ENCODE measurements around the gene IFFO2.

IFFO2 gene

DNA sequence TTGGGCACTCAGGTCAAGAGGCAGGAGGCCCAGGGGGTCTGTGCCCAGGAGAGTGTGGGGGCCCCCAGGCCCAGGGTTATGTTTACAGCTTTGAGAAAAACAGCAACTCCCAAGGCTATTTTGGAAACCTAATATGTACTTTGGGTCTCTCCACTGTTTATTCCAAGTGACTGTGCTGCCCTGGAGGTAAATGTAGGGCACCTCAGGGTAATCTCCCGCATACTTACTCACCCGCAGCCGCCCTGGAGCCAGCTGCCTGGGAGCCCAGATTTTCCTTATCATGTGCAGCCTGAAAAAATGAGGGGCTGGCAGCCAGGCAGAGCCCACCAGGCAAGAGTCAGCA is 20.0 kb downstream of the IFFO2 start:
- no peak for DNase-seq (ENCODE audit: low read depth, low spot score)
- Histone ChIP-seq H3K4me1 (ENCODE audit: insufficient read depth, insufficient read length) (peaks cover 42% of the 10 kb centered on the region), H3K9ac (ENCODE audit: insufficient read length, low read depth) (no peak overlapping the region), H3K4me3 (ENCODE audit: insufficient read length, low read depth) (no peak overlapping the region), H3K36me3 (ENCODE audit: insufficient read depth, insufficient read length, low read length) (no peaks in the 10 kb centered on the region), H3K27me3 (ENCODE audit: insufficient read depth, insufficient read length) (no peaks in the 10 kb centered on the region), H3K9me3 (ENCODE audit: insufficient read depth, low read length) (no peaks in the 10 kb centered on the region)
- TF ChIP-seq SUZ12 (IDR thresholded peaks at IDR 0.05; ENCODE audit: extremely low read depth, insufficient read depth, insufficient read length) (no peak), ZNF274 (IDR thresholded peaks at IDR 0.05; ENCODE audit: low read depth, low read length) (no peak), YY1 (IDR thresholded peaks at IDR 0.05; ENCODE audit: insufficient read depth, insufficient read length) (no peak)

DNA sequence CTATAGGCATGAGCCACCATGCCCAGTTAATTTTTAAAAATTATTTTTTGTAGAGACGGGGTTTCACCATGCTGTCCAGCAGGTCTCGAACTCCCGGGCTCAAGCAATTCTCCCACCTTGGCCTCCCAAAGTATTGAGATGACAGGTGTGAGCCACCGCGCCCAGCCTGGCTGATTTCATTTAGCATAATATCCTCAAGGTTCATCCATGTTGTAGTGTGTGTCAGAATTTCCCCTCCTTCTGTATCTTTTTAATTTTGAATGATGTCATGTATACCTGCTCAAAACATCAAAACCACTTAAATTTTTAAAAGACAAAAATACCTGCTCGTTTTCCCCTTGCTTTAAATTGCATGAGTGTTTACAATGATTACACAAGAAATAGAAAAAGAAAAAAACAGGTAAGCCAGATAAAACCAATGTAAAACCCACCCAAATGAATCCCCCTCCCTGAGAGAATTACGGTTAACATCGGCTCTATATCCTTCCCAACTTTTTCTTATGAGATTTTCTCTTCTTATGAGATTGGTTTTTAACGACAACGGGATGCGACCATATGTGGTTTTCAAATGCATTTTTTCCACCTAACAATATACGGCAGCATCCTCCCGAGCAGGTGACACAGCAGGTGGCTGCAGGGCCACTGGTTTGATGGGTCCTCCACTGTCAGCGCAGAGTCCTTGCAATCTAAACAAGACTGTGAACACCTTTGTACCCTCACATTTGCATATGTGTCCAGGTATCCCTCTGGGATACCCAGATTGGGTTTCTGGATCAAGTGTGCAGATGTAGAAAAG is 22.1 kb downstream of the IFFO2 start:
- H3K4me1 ChIP-seq (ENCODE audit: insufficient read depth, insufficient read length): peaks cover 32% of the 10 kb centered on the region
- TF ChIP-seq ZNF274 (IDR thresholded peaks at IDR 0.05; ENCODE audit: low read depth, low read length) (no peak), YY1 (IDR thresholded peaks at IDR 0.05; ENCODE audit: insufficient read depth, insufficient read length) (no peak), SUZ12 (IDR thresholded peaks at IDR 0.05; ENCODE audit: extremely low read depth, insufficient read depth, insufficient read length) (no peak)
- H3K36me3 ChIP-seq (ENCODE audit: insufficient read depth, insufficient read length, low read length): no peaks in the 10 kb centered on the region
- H3K4me3 ChIP-seq (ENCODE audit: insufficient read length, low read depth): no peak overlapping the region
- H3K9me3 ChIP-seq (ENCODE audit: insufficient read depth, low read length): no peaks in the 10 kb centered on the region
- no peaks in the 10 kb centered on the region for H3K27me3 ChIP-seq (ENCODE audit: insufficient read depth, insufficient read length)
- no peak for DNase-seq (ENCODE audit: low read depth, low spot score)
- H3K9ac ChIP-seq (ENCODE audit: insufficient read length, low read depth): no peak overlapping the region

GRCh38 chr1:18932879-18933278 is 23.6 kb downstream of the IFFO2 start:
- TF ChIP-seq YY1 (IDR thresholded peaks at IDR 0.05; ENCODE audit: insufficient read depth, insufficient read length) (no peak), ZNF274 (IDR thresholded peaks at IDR 0.05; ENCODE audit: low read depth, low read length) (no peak), SUZ12 (IDR thresholded peaks at IDR 0.05; ENCODE audit: extremely low read depth, insufficient read depth, insufficient read length) (no peak)
- H3K36me3 ChIP-seq (ENCODE audit: insufficient read depth, insufficient read length, low read length): no peaks in the 10 kb centered on the region
- no peak for DNase-seq (ENCODE audit: low read depth, low spot score)
- no peaks in the 10 kb centered on the region for H3K9me3 ChIP-seq (ENCODE audit: insufficient read depth, low read length)
- H3K9ac ChIP-seq (ENCODE audit: insufficient read length, low read depth): no peak overlapping the region
- H3K27me3 ChIP-seq (ENCODE audit: insufficient read depth, insufficient read length): no peaks in the 10 kb centered on the region
- H3K4me1 ChIP-seq (ENCODE audit: insufficient read depth, insufficient read length): peaks cover 21% of the 10 kb centered on the region
- H3K4me3 ChIP-seq (ENCODE audit: insufficient read length, low read depth): no peak overlapping the region

GRCh38 chr1:18932387-18932786 is 24.1 kb downstream of the IFFO2 start:
- no peak overlapping the region for H3K4me3 ChIP-seq (ENCODE audit: insufficient read length, low read depth)
- no peaks in the 10 kb centered on the region for H3K36me3 ChIP-seq (ENCODE audit: insufficient read depth, insufficient read length, low read length)
- H3K4me1 ChIP-seq (ENCODE audit: insufficient read depth, insufficient read length): peaks cover 23% of the 10 kb centered on the region
- no peak for TF ChIP-seq ZNF274 (IDR thresholded peaks at IDR 0.05; ENCODE audit: low read depth, low read length)
- no peak for TF ChIP-seq YY1 (IDR thresholded peaks at IDR 0.05; ENCODE audit: insufficient read depth, insufficient read length)
- no peak for TF ChIP-seq SUZ12 (IDR thresholded peaks at IDR 0.05; ENCODE audit: extremely low read depth, insufficient read depth, insufficient read length)
- no peaks in the 10 kb centered on the region for H3K27me3 ChIP-seq (ENCODE audit: insufficient read depth, insufficient read length)
- H3K9me3 ChIP-seq (ENCODE audit: insufficient read depth, low read length): no peaks in the 10 kb centered on the region
- no peak overlapping the region for H3K9ac ChIP-seq (ENCODE audit: insufficient read length, low read depth)
- no peak for DNase-seq (ENCODE audit: low read depth, low spot score)

- Histone ChIP-seq H3K27me3 (ENCODE audit: insufficient read depth, insufficient read length) (no peaks in the 10 kb centered on the region), H3K4me1 (ENCODE audit: insufficient read depth, insufficient read length) (peaks cover 24% of the 10 kb centered on the region), H3K9me3 (ENCODE audit: insufficient read depth, low read length) (no peaks in the 10 kb centered on the region), H3K9ac (ENCODE audit: insufficient read length, low read depth) (no peak overlapping the region), H3K36me3 (ENCODE audit: insufficient read depth, insufficient read length, low read length) (no peaks in the 10 kb centered on the region), H3K4me3 (ENCODE audit: insufficient read length, low read depth) (no peak overlapping the region)
- DNase-seq (ENCODE audit: low read depth, low spot score): no peak
- TF ChIP-seq SUZ12 (IDR thresholded peaks at IDR 0.05; ENCODE audit: extremely low read depth, insufficient read depth, insufficient read length) (no peak), YY1 (IDR thresholded peaks at IDR 0.05; ENCODE audit: insufficient read depth, insufficient read length) (no peak), ZNF274 (IDR thresholded peaks at IDR 0.05; ENCODE audit: low read depth, low read length) (no peak)
Observed at GRCh38 chr1:18931730-18932129, 24.7 kb downstream of the IFFO2 start.

DNA sequence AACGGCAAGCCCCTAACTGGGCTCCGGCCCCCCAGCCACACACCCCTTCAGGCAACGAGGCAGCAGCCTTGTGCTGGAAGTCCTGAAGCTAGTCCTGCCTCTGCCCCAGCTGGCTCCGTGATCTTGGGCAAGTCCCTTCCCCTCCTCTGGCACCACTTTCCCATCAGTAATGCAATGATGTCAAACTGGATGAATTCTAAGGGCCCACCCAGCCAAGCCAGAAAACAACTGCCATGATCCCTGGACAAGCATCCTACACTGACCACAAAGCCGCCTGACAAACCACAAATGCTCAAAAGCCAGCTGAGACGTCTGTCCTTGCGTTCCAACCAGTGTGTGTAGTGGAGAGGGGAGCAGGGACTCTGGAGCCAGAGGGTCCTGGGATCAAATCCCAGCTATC is 26.8 kb downstream of the IFFO2 start:
- H3K4me1 ChIP-seq (ENCODE audit: insufficient read depth, insufficient read length): peaks cover 22% of the 10 kb centered on the region
- H3K9me3 ChIP-seq (ENCODE audit: insufficient read depth, low read length): no peaks in the 10 kb centered on the region
- no peaks in the 10 kb centered on the region for H3K36me3 ChIP-seq (ENCODE audit: insufficient read depth, insufficient read length, low read length)
- DNase-seq (ENCODE audit: low read depth, low spot score): no peak
- H3K27me3 ChIP-seq (ENCODE audit: insufficient read depth, insufficient read length): no peaks in the 10 kb centered on the region
- no peak overlapping the region for H3K4me3 ChIP-seq (ENCODE audit: insufficient read length, low read depth)
- TF ChIP-seq SUZ12 (IDR thresholded peaks at IDR 0.05; ENCODE audit: extremely low read depth, insufficient read depth, insufficient read length) (no peak), ZNF274 (IDR thresholded peaks at IDR 0.05; ENCODE audit: low read depth, low read length) (no peak), YY1 (IDR thresholded peaks at IDR 0.05; ENCODE audit: insufficient read depth, insufficient read length) (no peak)
- H3K9ac ChIP-seq (ENCODE audit: insufficient read length, low read depth): no peak overlapping the region

GRCh38 chr1:18928985-18929384 is 27.5 kb downstream of the IFFO2 start:
- Histone ChIP-seq H3K36me3 (ENCODE audit: insufficient read depth, insufficient read length, low read length) (no peaks in the 10 kb centered on the region), H3K4me1 (ENCODE audit: insufficient read depth, insufficient read length) (peaks cover 22% of the 10 kb centered on the region), H3K9ac (ENCODE audit: insufficient read length, low read depth) (no peak overlapping the region), H3K9me3 (ENCODE audit: insufficient read depth, low read length) (no peaks in the 10 kb centered on the region), H3K4me3 (ENCODE audit: insufficient read length, low read depth) (no peak overlapping the region), H3K27me3 (ENCODE audit: insufficient read depth, insufficient read length) (no peaks in the 10 kb centered on the region)
- no peak for DNase-seq (ENCODE audit: low read depth, low spot score)
- TF ChIP-seq SUZ12 (IDR thresholded peaks at IDR 0.05; ENCODE audit: extremely low read depth, insufficient read depth, insufficient read length) (no peak), YY1 (IDR thresholded peaks at IDR 0.05; ENCODE audit: insufficient read depth, insufficient read length) (no peak), ZNF274 (IDR thresholded peaks at IDR 0.05; ENCODE audit: low read depth, low read length) (no peak)
